H54 (cell line): ENCODE data around the gene LRRC9.
"Not testable (repeated sequence)": the region's sequence is repeated elsewhere in the genome, so short reads cannot be mapped to it uniquely, and the experiment has no call there.

ENCODE experiments used
- DNase-seq: peaks from one replicate; pipeline ENCODE4 v3.0.0; 2011; ENCODE audit warnings: low spot score, mixed read lengths; ENCODE audit not compliant: insufficient read length
- FAIRE-seq: peaks from 3 replicates; lab custom pipeline; 2011; peaks lifted over from hg19 to GRCh38; lab: Jason Lieb, UNC
- POLR2A ChIP-seq: IDR thresholded peaks from 2 replicates; pipeline ENCODE4 v1.6.1; 2011; ENCODE audit warnings: low read depth, mild to moderate bottlenecking, low read length

The LRRC9 gene

DNA sequence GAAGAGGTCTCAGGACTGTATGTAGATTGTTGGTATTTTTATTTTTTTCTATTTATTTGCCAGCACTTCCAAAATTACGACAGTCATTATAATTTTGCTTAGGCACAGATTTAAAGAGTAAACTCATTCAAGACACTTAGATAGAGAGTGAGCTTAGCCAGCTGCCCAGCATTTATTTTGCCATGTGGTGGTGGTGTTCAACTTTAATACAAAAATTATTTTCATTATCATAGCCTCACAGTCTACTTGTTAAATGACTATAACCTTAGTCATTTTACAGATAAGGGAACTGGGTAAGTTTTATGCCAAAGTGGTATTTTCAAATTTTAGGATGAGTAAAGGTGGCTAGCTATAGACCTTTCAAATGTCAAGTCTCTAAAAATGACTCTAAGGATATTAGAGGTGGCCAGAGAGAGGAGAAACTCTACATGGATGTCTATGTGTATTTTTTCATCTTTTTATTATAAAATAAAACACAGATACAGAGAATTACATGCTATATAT, 66.7 kb downstream of the LRRC9 start:
- no peak for DNase-seq
- FAIRE-seq: no peak
- no peak for TF ChIP-seq POLR2A

DNA sequence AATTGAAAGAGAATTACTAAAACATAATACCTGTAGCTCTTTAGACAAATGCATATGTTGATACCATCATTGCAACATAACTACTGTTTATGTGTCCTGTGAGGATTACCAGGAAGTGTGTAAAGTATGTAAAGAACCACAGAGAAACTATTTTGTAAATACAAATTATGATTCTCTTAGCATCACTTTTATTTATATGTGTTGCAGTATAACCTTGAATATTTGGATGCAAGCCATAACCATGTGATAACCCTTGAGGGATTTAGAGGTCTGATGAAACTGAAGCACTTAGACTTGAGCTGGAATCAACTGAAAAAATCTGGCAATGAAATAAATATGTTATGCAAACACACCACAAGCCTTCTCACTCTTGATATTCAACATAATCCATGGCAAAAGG, 77.5 kb downstream of the LRRC9 start:
- no peak for TF ChIP-seq POLR2A
- FAIRE-seq (no peak), DNase-seq (no peak)

DNA sequence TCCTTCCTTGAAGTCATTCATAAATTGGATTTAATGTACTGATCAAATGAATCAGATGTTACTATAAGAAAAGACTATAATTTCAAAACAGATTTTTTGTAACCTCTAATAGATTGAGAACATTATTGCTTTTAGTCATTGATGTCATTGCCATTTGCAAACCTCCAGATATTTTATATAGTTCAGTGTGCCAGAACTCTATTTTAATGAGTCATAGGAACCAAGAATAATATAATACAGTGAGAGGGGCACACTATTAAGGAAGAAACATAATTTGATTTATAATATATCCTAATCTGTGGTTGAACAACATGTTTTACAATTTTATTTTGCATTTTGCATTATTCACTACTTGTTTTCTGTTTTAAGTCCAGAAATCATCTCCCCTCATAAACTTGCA, 78.0 kb downstream of the LRRC9 start:
- no peak for FAIRE-seq
- no peak for DNase-seq
- no peak for TF ChIP-seq POLR2A

GRCh38 chr14:59998564-59998963, 78.6 kb downstream of the LRRC9 start:
- FAIRE-seq (no peak), DNase-seq (no peak)
- TF ChIP-seq POLR2A: no peak

DNA sequence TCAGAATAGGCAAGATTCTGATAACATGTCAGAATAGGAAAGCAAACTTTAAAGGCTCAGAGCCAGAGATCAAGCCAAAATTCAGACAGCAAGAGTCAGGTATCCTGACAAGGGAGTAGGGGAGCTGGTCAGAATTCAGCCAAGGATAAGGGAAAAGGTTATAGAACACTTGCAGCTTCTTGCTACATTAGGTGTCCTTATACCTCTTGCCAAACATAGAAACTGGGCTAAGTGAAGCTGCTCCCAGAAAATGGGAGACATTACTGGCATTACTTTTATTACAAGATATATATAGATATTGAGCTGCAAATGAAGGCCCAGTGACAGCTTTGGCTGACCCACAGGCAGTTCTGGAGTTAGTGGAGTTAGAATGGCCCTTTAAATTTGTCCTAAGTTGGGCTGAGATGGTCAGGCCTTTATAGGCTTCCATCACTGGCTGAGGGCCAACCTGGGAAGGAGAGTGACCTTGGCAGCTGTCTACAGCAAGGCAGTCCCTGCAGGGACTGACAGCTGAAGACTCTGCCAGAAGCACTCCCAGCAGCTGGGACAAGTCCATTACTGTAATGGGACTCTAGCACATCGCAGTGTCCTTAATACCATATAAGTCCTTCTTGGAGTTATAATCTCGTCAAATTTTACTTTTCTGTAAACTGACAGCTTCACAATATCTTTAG, 83.0 kb downstream of the LRRC9 start:
- TF ChIP-seq POLR2A: no peak
- no peak for FAIRE-seq
- DNase-seq: no peak

GRCh38 chr14:60003991-60004390, 84.0 kb downstream of the LRRC9 start:
- DNase-seq: no peak
- no peak for TF ChIP-seq POLR2A
- no peak for FAIRE-seq

DNA sequence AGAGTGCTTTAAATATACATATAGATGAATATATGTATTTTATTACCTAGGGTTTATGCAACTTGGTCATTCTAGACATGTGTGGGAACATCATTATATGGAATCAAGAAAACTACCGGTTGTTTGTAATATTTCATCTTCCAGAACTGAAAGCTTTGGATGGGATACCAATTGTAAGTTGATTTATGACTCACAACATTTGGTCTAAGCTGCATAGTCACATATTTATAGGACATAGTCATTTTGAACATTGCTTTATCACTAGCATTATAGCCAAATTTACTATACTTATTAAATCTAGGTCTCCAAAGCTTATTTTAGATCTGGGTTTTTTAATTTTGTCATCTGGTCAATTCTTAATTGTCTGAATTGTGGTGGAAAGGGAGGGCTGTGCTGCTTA, 88.1 kb downstream of the LRRC9 start:
- no peak for FAIRE-seq
- DNase-seq: no peak
- TF ChIP-seq POLR2A: no peak

GRCh38 chr14:60010263-60010662, 90.3 kb downstream of the LRRC9 start:
- not testable (repeated sequence) for FAIRE-seq, DNase-seq

DNA sequence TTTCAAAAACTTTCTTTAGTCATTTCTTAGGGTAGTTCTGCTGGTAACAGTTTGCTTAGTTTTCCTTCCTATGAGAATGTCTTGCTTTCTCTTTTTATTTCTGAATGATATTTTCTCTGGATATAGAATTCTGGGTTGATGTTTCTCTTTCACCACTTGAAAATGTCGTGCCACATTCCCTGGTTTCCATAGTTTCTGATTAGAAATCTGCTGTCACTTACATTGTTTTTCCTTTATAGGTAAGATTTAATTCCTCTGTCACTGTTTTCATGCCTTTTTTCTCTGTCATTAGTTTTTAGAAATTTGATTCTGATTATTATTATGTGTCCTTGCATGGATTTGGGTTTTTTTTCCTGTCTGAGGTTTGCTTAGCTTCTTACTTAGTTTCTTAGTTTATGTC, 94.5 kb downstream of the LRRC9 start:
- no peak for TF ChIP-seq POLR2A
- no peak for FAIRE-seq
- no peak for DNase-seq

- FAIRE-seq: no peak
Measured at GRCh38 chr14:60021619-60022018, 101.7 kb downstream of the LRRC9 start.

DNA sequence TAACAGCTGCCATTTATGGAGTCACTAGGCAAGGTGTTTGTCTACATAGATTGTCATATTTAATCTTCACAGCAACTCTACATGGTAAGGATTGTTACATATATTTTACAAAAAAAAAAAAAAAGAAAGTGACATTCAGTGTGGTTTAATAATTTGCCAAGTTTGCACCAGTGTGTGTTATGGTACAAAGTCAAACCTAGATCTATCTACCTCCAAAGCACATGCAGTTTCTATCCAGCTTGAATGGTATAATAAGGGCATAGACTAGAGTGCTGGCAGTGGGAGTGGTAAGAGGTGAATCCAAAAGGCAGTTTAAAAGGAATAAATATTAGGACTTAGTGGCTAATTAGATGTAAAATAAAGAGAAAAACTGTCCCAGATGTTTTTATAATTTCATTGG, 105.6 kb downstream of the LRRC9 start:
- TF ChIP-seq POLR2A: no peak
- no peak for DNase-seq
- no peak for FAIRE-seq

More at GRCh38 chr14:60021619-60022018, 101.7 kb downstream of the LRRC9 start:
- DNase-seq: no peak
- TF ChIP-seq POLR2A: no peak

DNA sequence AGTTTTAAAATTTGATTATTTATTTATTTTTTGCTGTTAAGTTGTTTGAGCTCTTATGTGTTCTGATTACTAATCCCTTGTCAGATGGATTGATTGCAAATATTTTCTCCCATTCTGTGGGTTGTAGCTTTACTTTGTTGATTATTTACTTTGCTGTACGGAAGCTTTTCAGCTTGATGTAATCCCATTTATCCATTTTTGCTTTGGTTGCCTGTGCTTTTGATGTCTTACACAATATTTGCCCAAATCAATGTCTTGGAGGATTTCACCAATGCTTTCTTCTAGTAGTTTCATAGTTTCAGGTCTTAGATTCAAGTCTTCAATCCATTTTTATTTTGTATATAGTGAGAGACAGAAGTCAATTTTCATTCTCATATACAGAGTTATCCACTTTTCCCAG, 115.2 kb downstream of the LRRC9 start:
- no peak for TF ChIP-seq POLR2A
- no peak for FAIRE-seq
- DNase-seq: no peak

DNA sequence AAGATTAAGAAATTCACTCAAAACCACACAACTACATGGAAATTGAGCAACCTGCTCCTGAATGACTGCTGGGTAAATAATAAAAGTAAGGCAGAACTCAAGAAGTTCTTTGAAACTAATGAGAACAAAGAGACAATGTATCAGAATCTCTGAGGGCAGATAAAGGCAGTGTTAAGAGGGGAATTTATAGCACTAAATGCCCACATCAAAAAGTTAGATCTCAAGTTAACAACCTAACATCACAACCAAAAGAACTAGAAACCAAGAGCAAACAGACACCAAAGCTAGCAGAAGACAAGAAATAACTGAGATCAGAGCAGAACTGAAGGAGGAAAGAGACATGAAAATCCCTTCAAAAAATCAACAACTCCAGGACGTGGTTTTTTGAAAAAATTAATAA, 128.0 kb downstream of the LRRC9 start:
- not testable (repeated sequence) for FAIRE-seq, DNase-seq

- DNase-seq (no peak), FAIRE-seq (no peak)
- TF ChIP-seq POLR2A: no peak
Measured at GRCh38 chr14:60051721-60052221, 131.8 kb downstream of the LRRC9 start.

- no peak for TF ChIP-seq POLR2A
- DNase-seq (no peak), FAIRE-seq (no peak)
Measured at GRCh38 chr14:60058087-60058486, 138.1 kb downstream of the LRRC9 start.
